ENCODE data around the gene MOAP1. TPM values are rescaled to one million over a fixed set of nuclear protein-coding genes. Genes with fewer than 3 reads are reported as not detected.
"Not testable (repeated sequence)": the region's sequence is repeated elsewhere in the genome, so short reads cannot be mapped to it uniquely, and the experiment has no call there.

The MOAP1 gene
- total RNA-seq, 2 donors from 2014 or later: 15.8 to 23.6 TPM

- no peaks in the 10 kb centered on the region for H3K9me3 Mint-ChIP-seq
- no peaks in the 10 kb centered on the region for H3K36me3 Mint-ChIP-seq (ENCODE audit: low read depth)
- no peak overlapping the region for H3K27ac Mint-ChIP-seq
These were observed 23.2 kb downstream of the MOAP1 start for GRCh38 chr14:93161411-93161940.

GRCh38 chr14:93160353-93160801 lies 24.3 kb downstream of the MOAP1 start:
- Histone ChIP-seq H3K9me3 (ENCODE audit: control insufficient read depth, low read length) (no peaks in the 10 kb centered on the region), H3K36me3 (ENCODE audit: control insufficient read depth, insufficient read depth, low read length) (no peaks in the 10 kb centered on the region), H3K9ac (ENCODE audit: extremely low read depth, low read length, poor library complexity, severe bottlenecking) (no peak overlapping the region), H3K27ac (ENCODE audit: low read depth, low read length) (no peak overlapping the region), H3K4me3 (ENCODE audit: low read length) (no peak overlapping the region), H3K27me3 (ENCODE audit: control insufficient read depth, insufficient read depth, low read length, poor library complexity, severe bottlenecking) (no peaks in the 10 kb centered on the region), H3K4me1 (ENCODE audit: control insufficient read depth, insufficient read depth, low read length) (no peaks in the 10 kb centered on the region)
- TF ChIP-seq, protein P1, sequence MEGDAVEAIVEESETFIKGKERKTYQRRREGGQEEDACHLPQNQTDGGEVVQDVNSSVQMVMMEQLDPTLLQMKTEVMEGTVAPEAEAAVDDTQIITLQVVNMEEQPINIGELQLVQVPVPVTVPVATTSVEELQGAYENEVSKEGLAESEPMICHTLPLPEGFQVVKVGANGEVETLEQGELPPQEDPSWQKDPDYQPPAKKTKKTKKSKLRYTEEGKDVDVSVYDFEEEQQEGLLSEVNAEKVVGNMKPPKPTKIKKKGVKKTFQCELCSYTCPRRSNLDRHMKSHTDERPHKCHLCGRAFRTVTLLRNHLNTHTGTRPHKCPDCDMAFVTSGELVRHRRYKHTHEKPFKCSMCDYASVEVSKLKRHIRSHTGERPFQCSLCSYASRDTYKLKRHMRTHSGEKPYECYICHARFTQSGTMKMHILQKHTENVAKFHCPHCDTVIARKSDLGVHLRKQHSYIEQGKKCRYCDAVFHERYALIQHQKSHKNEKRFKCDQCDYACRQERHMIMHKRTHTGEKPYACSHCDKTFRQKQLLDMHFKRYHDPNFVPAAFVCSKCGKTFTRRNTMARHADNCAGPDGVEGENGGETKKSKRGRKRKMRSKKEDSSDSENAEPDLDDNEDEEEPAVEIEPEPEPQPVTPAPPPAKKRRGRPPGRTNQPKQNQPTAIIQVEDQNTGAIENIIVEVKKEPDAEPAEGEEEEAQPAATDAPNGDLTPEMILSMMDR (conservative IDR thresholded peaks at IDR 0.05): peak; percentile 71
- peaks cover 3% of the 10 kb centered on the region for H3K4me1 Mint-ChIP-seq
- no peak overlapping the region for H3K4me3 Mint-ChIP-seq
- H3K9me3 Mint-ChIP-seq: no peaks in the 10 kb centered on the region
- H3K27me3 Mint-ChIP-seq (ENCODE audit: insufficient read depth): no peaks in the 10 kb centered on the region
- H3K36me3 Mint-ChIP-seq (ENCODE audit: low read depth): no peaks in the 10 kb centered on the region
- peak overlapping the region; percentile 44 for H3K27ac Mint-ChIP-seq
- WGBS, 2 experiments (ENCODE audit: insufficient coverage in 1 of 2, insufficient read length in 1 of 2): 63 to 83% methylated on average over 2 to 3 of the region's 4 CpGs
- DNase-seq: peak; percentile 73

More at GRCh38 chr14:93161411-93161940, 23.2 kb downstream of the MOAP1 start:
- H3K4me3 Mint-ChIP-seq: no peak overlapping the region
- Histone ChIP-seq H3K4me1 (ENCODE audit: control insufficient read depth, insufficient read depth, low read length) (no peaks in the 10 kb centered on the region), H3K27me3 (ENCODE audit: control insufficient read depth, insufficient read depth, low read length, poor library complexity, severe bottlenecking) (no peaks in the 10 kb centered on the region), H3K27ac (ENCODE audit: low read depth, low read length) (no peak overlapping the region), H3K4me3 (ENCODE audit: low read length) (no peak overlapping the region), H3K9ac (ENCODE audit: extremely low read depth, low read length, poor library complexity, severe bottlenecking) (no peak overlapping the region), H3K36me3 (ENCODE audit: control insufficient read depth, insufficient read depth, low read length) (no peaks in the 10 kb centered on the region), H3K9me3 (ENCODE audit: control insufficient read depth, low read length) (no peaks in the 10 kb centered on the region)
- TF ChIP-seq, protein P1 (conservative IDR thresholded peaks at IDR 0.05): no peak
- H3K4me1 Mint-ChIP-seq: peaks cover 3% of the 10 kb centered on the region
- DNase-seq: no peak
- H3K27me3 Mint-ChIP-seq (ENCODE audit: insufficient read depth): no peaks in the 10 kb centered on the region
- WGBS, 2 experiments (ENCODE audit: insufficient coverage in 1 of 2, insufficient read length in 1 of 2): 91 to 93% methylated on average over 3 to 4 of the region's 4 CpGs

DNA sequence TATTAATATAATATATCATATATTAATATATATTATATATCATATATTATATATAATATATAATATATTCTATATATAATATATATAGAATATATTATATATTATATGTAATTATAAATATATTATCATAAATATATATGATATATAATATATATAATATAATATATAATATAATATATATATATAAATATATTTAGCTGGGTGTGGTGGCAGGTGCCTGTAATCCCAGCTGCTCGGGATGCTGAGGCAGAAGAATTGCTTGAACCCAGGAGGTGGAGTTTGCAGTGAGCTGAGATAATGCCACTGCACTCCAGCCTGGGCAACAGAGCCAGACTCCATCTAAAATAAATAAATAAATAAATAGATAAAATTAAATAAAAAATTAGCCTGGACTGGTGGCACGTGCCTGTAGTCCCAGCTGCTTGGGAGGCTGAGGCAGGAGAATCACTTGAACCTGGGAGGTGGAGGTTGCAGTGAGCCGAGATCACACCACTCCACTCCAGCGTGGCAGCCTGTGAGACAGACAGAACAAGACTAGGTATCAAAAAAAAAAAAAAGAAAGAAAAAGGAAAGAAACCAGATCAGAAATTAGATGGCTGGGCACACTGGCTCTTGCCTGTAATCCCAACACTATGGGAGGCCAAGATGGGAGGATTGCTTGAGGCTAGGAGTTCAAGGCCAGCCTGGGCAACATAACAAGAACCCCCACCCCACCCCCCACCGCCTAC lies 24.9 kb downstream of the MOAP1 start:
- 83% methylated on average over 4 of the region's 5 CpGs; no CpG with 5 or more reads in 1 of the 2 experiments for WGBS, 2 experiments (ENCODE audit: insufficient coverage in 1 of 2, insufficient read length in 1 of 2)
- DNase-seq; H3K27ac Mint-ChIP-seq; H3K9me3 ChIP-seq (ENCODE audit: control insufficient read depth, low read length); H3K27ac ChIP-seq (ENCODE audit: low read depth, low read length); H3K36me3 Mint-ChIP-seq (ENCODE audit: low read depth); H3K4me1 Mint-ChIP-seq; H3K27me3 Mint-ChIP-seq (ENCODE audit: insufficient read depth); H3K9ac ChIP-seq (ENCODE audit: extremely low read depth, low read length, poor library complexity, severe bottlenecking); H3K9me3 Mint-ChIP-seq; H3K36me3 ChIP-seq (ENCODE audit: control insufficient read depth, insufficient read depth, low read length); H3K4me3 Mint-ChIP-seq; H3K27me3 ChIP-seq (ENCODE audit: control insufficient read depth, insufficient read depth, low read length, poor library complexity, severe bottlenecking); H3K4me1 ChIP-seq (ENCODE audit: control insufficient read depth, insufficient read depth, low read length); H3K4me3 ChIP-seq (ENCODE audit: low read length): not testable (repeated sequence)

GRCh38 chr14:93158349-93158748 lies 26.3 kb downstream of the MOAP1 start:
- 92% methylated on average over 6 of the region's 7 CpGs; no CpG with 5 or more reads in 1 of the 2 experiments for WGBS, 2 experiments (ENCODE audit: insufficient coverage in 1 of 2, insufficient read length in 1 of 2)
- not testable (repeated sequence) for H3K36me3 ChIP-seq (ENCODE audit: control insufficient read depth, insufficient read depth, low read length); DNase-seq; H3K27ac Mint-ChIP-seq; H3K9me3 ChIP-seq (ENCODE audit: control insufficient read depth, low read length); H3K27me3 Mint-ChIP-seq (ENCODE audit: insufficient read depth); H3K9me3 Mint-ChIP-seq; H3K9ac ChIP-seq (ENCODE audit: extremely low read depth, low read length, poor library complexity, severe bottlenecking); H3K4me1 ChIP-seq (ENCODE audit: control insufficient read depth, insufficient read depth, low read length); H3K4me1 Mint-ChIP-seq; H3K4me3 ChIP-seq (ENCODE audit: low read length); H3K4me3 Mint-ChIP-seq; H3K27me3 ChIP-seq (ENCODE audit: control insufficient read depth, insufficient read depth, low read length, poor library complexity, severe bottlenecking); H3K36me3 Mint-ChIP-seq (ENCODE audit: low read depth); H3K27ac ChIP-seq (ENCODE audit: low read depth, low read length)

All from endodermal cell (in vitro differentiated cells).